Breast epithelium (tissue), 3 donors: ENCODE results near the gene GALNT1.

Experiments used
- CTCF ChIP-seq, 3 donors: fragments of 450-650 bp; IDR thresholded peaks; one replicate each; pipeline ENCODE4 v1.5.1; 2016 to 2017; ENCODE audit warnings: antibody characterized with exemption in 3 of 3, mild to moderate bottlenecking in 3 of 3, moderate library complexity in 3 of 3
- POLR2A ChIP-seq: fragments of 450-650 bp; IDR thresholded peaks from one replicate; pipeline ENCODE4 v1.6.1; 2016; ENCODE audit warnings: antibody characterized with exemption, mild to moderate bottlenecking, moderate library complexity
- POLR2AphosphoS5 ChIP-seq, 3 donors: sonication (generic); formaldehyde crosslinking; IDR thresholded peaks; one replicate each; pipeline ENCODE4 v1.6.1; 2017; ENCODE audit warnings: antibody characterized with exemption in 3 of 3

GRCh38 chr18:35736696-35737095 lies 155.2 kb downstream of the GALNT1 start:
- TF ChIP-seq CTCF (IDR thresholded peaks at IDR 0.05) (no peak), POLR2A (no peak), POLR2AphosphoS5 (IDR thresholded peaks at IDR 0.05) (no peak)
